GM12878 (cell line): ENCODE results near the gene RNF220. TPM values are rescaled to one million over a fixed set of nuclear protein-coding genes. Genes with fewer than 3 reads are reported as not detected.

ENCODE experiments used
- ATAC-seq: fragments of 200-7000 bp; cut with Tn5 transposase; 3 replicates; pipeline ENCODE4 v1.9.1; 2020; ENCODE audit warnings: mild to moderate bottlenecking, moderate library complexity
- BruUV-seq: library from RNA; stranded (reverse); fragments of 400-500 nt; replicated peaks from 2 replicates; lab custom pipeline; 2021; lab: Mats Ljungman, UMichigan
- CTCF ChIA-PET: fragments of 300-600 bp; sonication (Branson Sonifier 250); formaldehyde crosslinking; extraction: SDS; loops from one replicate; lab custom pipeline; 2021; ENCODE audit warnings: inconsistent platforms; lab: Yijun Ruan, JAX
- POLR2A ChIA-PET: fragments of 350-600 bp; formaldehyde crosslinking; extraction: SDS; loops from one replicate; lab custom pipeline; 2021; ENCODE audit warnings: inconsistent platforms; lab: Charles Lee
- RAD21 ChIA-PET: fragments of 300-600 bp; sonication (Branson Sonifier 250); formaldehyde crosslinking; loops from one replicate; lab custom pipeline; 2023; ENCODE audit warnings: antibody characterized with exemption; ENCODE audit not compliant: unreplicated experiment; lab: Charles Lee
- SMC1A ChIA-PET: fragments of 300-600 bp; sonication (Branson Sonifier 250); formaldehyde crosslinking; loops from one replicate; lab custom pipeline; 2023; ENCODE audit not compliant: unreplicated experiment, uncharacterized antibody; lab: Charles Lee
- DNase-seq: peaks from one replicate; pipeline ENCODE4 v3.0.0-alpha.2; 2011; ENCODE audit warnings: low read depth, low spot score
- FAIRE-seq: peaks from 3 replicates; lab custom pipeline; 2011; peaks lifted over from hg19 to GRCh38; lab: Jason Lieb, UNC
- H2AFZ ChIP-seq: 2 replicates; pipeline ENCODE4 v1.6.0; 2011; ENCODE audit warnings: low read depth, low read length, control low read depth; ENCODE audit not compliant: control insufficient read depth
- H3K27ac ChIP-seq: 2 replicates; pipeline ENCODE4 v1.5.1; 2011; ENCODE audit warnings: control low read depth; ENCODE audit not compliant: control insufficient read depth, insufficient read depth
- H3K27me3 ChIP-seq, 2 experiments: replicated peaks in 1 of 2; 2 replicates each; pipeline versions ENCODE4 v1.6.0 to v1.6.1; 2011; ENCODE audit warnings: low read length in 1 of 2; ENCODE audit not compliant: control insufficient read depth in 2 of 2, insufficient read depth in 2 of 2
- H3K36me3 ChIP-seq, 2 experiments: 2 replicates each; pipeline ENCODE4 v1.5.1; 2011; ENCODE audit warnings: low read length in 1 of 2; ENCODE audit not compliant: control insufficient read depth in 2 of 2, insufficient read depth in 2 of 2
- H3K4me1 ChIP-seq: 2 replicates; pipeline ENCODE4 v1.6.1; 2011; ENCODE audit warnings: mild to moderate bottlenecking, low read length, moderate library complexity, mixed read lengths; ENCODE audit not compliant: control insufficient read depth, insufficient read depth
- H3K4me2 ChIP-seq: 2 replicates; pipeline ENCODE4 v1.6.0; 2011; ENCODE audit warnings: control low read depth; ENCODE audit not compliant: control insufficient read depth, insufficient read depth
- H3K4me3 ChIP-seq: fragments of 200-600 bp; sonication (generic); 2 replicates; pipeline ENCODE4 v1.5.1; 2016
- H3K79me2 ChIP-seq: 2 replicates; pipeline ENCODE4 v1.6.0; 2011; ENCODE audit warnings: low read length; ENCODE audit not compliant: control insufficient read depth, insufficient read depth
- H3K9ac ChIP-seq: 2 replicates; pipeline ENCODE4 v1.8.0; 2011; ENCODE audit warnings: low read length, control low read depth, mixed read lengths; ENCODE audit not compliant: control insufficient read depth, insufficient read depth
- H3K9me3 ChIP-seq: replicated peaks from 3 replicates; pipeline ENCODE4 v1.5.1; 2011; ENCODE audit warnings: mild to moderate bottlenecking, low read length; ENCODE audit not compliant: control insufficient read depth, insufficient read depth
- H4K20me1 ChIP-seq: 2 replicates; pipeline ENCODE4 v1.6.0; 2011; ENCODE audit not compliant: control insufficient read depth, insufficient read depth
- ETV6 ChIP-seq, 2 experiments: fragments of 450-650 bp in 1 of 2; IDR thresholded peaks in 1 of 2; conservative IDR thresholded peaks in 1 of 2; 2 replicates each; pipeline ENCODE4 v1.6.1; 2014; ENCODE audit warnings: antibody characterized with exemption in 1 of 2, borderline replicate concordance in 1 of 2, low read depth in 1 of 2, mild to moderate bottlenecking in 1 of 2, moderate library complexity in 1 of 2
- WGBS: methylation state at CpG from one replicate; pipeline ENCODE4 v1.1.6; 2016; ENCODE audit warnings: low lambda C conversion rate; ENCODE audit not compliant: insufficient replicate concordance, insufficient coverage; ENCODE audit errors: missing lambda C conversion rate; 5-methylcytosine and 5-hydroxymethylcytosine counted together
- in situ Hi-C: fragments of 300-500 bp; cut with MboI; formaldehyde crosslinking; loops from 9 replicates; pipeline ENCODE4 v1.14.3; 2018; ENCODE audit warnings: mixed read lengths
- intact Hi-C: fragments of 100-400 bp; cut with micrococcal nuclease; formaldehyde crosslinking; loops from one replicate; pipeline ENCODE4 v1.14.2; 2022; ENCODE audit not compliant: unreplicated experiment
- microRNA-seq: library from miRNA; unstranded; fragments of <30 nt; microRNA quantifications from one replicate; pipeline ENCODE4, GENCODE V29; 2018
- polyA plus RNA-seq, 11 experiments: library from polyadenylated mRNA; depleted of rRNA in 4 of 11; unstranded in 6 of 11; stranded (reverse) in 5 of 11; fragments of >200 nt; fragmentation: Nextera tagmentation in 4 of 11; fragmentation: Illumina TruSeq in 1 of 11; extraction: Ambion mirVana in 4 of 11; extraction: Trizol in 1 of 11; gene quantifications; 1 replicate in 1 of 11; 2 replicates in 10 of 11; pipeline versions ENCODE4 v1.2.1 to v1.2.3, GENCODE V29; 2011 to 2016; ENCODE audit warnings: inconsistent platforms in 2 of 11, missing spikeins in 2 of 11, low read depth in 1 of 11
- small RNA-seq: library from RNA; depleted of rRNA; stranded (forward); fragments of <200 nt; gene quantifications from one replicate; pipeline ENCODE3, GENCODE V24; 2014
- total RNA-seq, 4 experiments: library from RNA; depleted of rRNA in 3 of 4; stranded (reverse); fragments of >200 nt in 3 of 4; fragmentation: Illumina TruSeq in 1 of 4; extraction: Trizol in 1 of 4; gene quantifications; 2 replicates each; pipeline versions ENCODE4 v1.2.1 to v1.2.3, GENCODE V29; 2013 to 2021

The RNF220 gene
- total and polyA plus RNA-seq, 10 of the 15 experiments (the other 5 are each of a cell fraction or from before 2014, with no cell fraction given): 4.6 to 84.1 (median 53.7) TPM

DNA sequence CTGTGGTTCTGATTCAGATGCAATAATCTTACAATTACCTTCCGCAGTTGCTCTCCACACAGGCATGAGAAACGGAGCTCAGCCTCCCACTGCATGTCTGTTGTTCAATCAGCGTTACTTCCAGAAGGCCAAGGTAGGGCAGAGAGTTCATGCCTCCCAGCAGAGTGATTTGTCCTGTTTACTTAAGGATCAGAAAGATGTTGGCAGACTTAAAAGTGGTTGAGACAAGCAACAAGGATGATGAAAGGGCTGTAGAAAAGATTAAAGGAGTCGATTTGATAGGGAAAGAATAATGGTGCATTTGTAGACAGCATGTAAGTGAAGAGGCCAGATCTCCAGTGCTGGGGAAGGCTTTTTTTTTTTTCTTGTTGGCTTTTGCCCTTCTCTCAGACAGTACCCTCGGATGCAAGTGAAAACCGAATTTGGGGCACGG is 296.1 kb downstream of the RNF220 start:
- BruUV-seq: no TSS peak
- no peak overlapping the region for H2AFZ ChIP-seq
- SMC1A ChIA-PET: interaction anchor here (1.0 kb wide), 1 partner anchor 53 kb away, joined by 3 read pairs; no protein-coding TSS in a partner anchor

More for the DNA sequence above, 296.1 kb downstream of the RNF220 start:
- H3K36me3 ChIP-seq: no peaks in the 10 kb centered on the region
- POLR2A ChIA-PET: no interaction called here
- intact Hi-C loops: no loop called here
- H3K4me1 ChIP-seq: peaks cover 24% of the 10 kb centered on the region
- CTCF ChIA-PET: no interaction called here
- RAD21 ChIA-PET: no interaction called here
- H3K27ac ChIP-seq: no peak overlapping the region
- H3K4me3 ChIP-seq: no peak overlapping the region
- no peaks in the 10 kb centered on the region for H3K79me2 ChIP-seq
- in situ Hi-C loops: no loop called here
- FAIRE-seq (no peak), ATAC-seq (no peak), DNase-seq (no peak)
- no peaks in the 10 kb centered on the region for H3K9me3 ChIP-seq
- no peak overlapping the region for H3K4me2 ChIP-seq
- TF ChIP-seq ETV6 (conservative IDR thresholded peaks at IDR 0.05 in 1 of 2, IDR thresholded peaks at IDR 0.05 in 1 of 2; ENCODE audit: borderline replicate concordance in 1 of 2, low read depth in 1 of 2): no peak
- no peaks in the 10 kb centered on the region for H4K20me1 ChIP-seq
- H3K27me3 ChIP-seq: no peaks in the 10 kb centered on the region
- WGBS: 89% methylated on average over 7 of the region's 7 CpGs
- no peak overlapping the region for H3K9ac ChIP-seq

Small RNAs within 50 kb of the gene (microRNA-seq; reads per million reads assigned to microRNA genes)
- gene MIR5584: not detected

Small RNAs within 50 kb of the gene (small RNA-seq; reads per million reads assigned to genes)
- not detected for gene MIR5584
- gene RNU6-369P: not detected

Other genes with a start within 250 kb of the RNF220 start
- 34.8 and 43.7 TPM in 2 replicates for gene DMAP1, start 191.8 kb upstream of the RNF220 start, total RNA-seq (2014; rRNA removed)
- gene DMAP1, start 191.8 kb upstream of the RNF220 start, total RNA-seq (2014; rRNA removed; fragmentation: Illumina TruSeq; extraction: Trizol): 20.4 and 23.0 TPM in 2 replicates
- gene DMAP1, start 191.8 kb upstream of the RNF220 start, total RNA-seq (2021): 38.1 and 43.9 TPM in 2 replicates
- 34.1 and 42.3 TPM in 2 replicates for gene DMAP1, start 191.8 kb upstream of the RNF220 start, polyA plus RNA-seq (2011; rRNA removed)
- 24.5 and 33.5 TPM in 2 replicates for gene DMAP1, start 191.8 kb upstream of the RNF220 start, polyA plus RNA-seq (2014; fragmentation: Illumina TruSeq; extraction: Trizol)
- 1 to 10 TPM; 1.9 to 6.1 TPM for gene DMAP1, start 191.8 kb upstream of the RNF220 start, polyA plus RNA-seq (2014; fragmentation: Nextera tagmentation; extraction: Ambion mirVana)
- gene DMAP1, start 191.8 kb upstream of the RNF220 start, polyA plus RNA-seq (2014; rRNA removed): 59.1 and 65.0 TPM in 2 replicates
- 10 to 100 TPM; 37.2 to 38.2 TPM for gene DMAP1, start 191.8 kb upstream of the RNF220 start, polyA plus RNA-seq (2016; fragmentation: Nextera tagmentation; extraction: Ambion mirVana)
- 45.4 and 53.0 TPM in 2 replicates for gene ERI3, start 50.0 kb upstream of the RNF220 start, total RNA-seq (2014; rRNA removed)
- 32.2 and 33.4 TPM in 2 replicates for gene ERI3, start 50.0 kb upstream of the RNF220 start, total RNA-seq (2014; rRNA removed; fragmentation: Illumina TruSeq; extraction: Trizol)
- 46.9 and 49.4 TPM in 2 replicates for gene ERI3, start 50.0 kb upstream of the RNF220 start, total RNA-seq (2021)
- gene ERI3, start 50.0 kb upstream of the RNF220 start, polyA plus RNA-seq (2011; rRNA removed): 26.3 and 39.0 TPM in 2 replicates
- gene ERI3, start 50.0 kb upstream of the RNF220 start, polyA plus RNA-seq (2014; fragmentation: Illumina TruSeq; extraction: Trizol): 21.7 and 31.5 TPM in 2 replicates
- gene ERI3, start 50.0 kb upstream of the RNF220 start, polyA plus RNA-seq (2014; fragmentation: Nextera tagmentation; extraction: Ambion mirVana): 10 to 100 TPM; 20.6 to 29.0 TPM
- gene ERI3, start 50.0 kb upstream of the RNF220 start, polyA plus RNA-seq (2014; rRNA removed): 43.5 and 43.6 TPM in 2 replicates
- 10 to 100 TPM; 73.1 to 90.4 TPM for gene ERI3, start 50.0 kb upstream of the RNF220 start, polyA plus RNA-seq (2016; fragmentation: Nextera tagmentation; extraction: Ambion mirVana)